ENCODE measurements around the gene OST4.

- no peak for TF ChIP-seq CTCF (IDR thresholded peaks at IDR 0.05)
- no peak for TF ChIP-seq POLR2A (IDR thresholded peaks at IDR 0.05)
Measured at GRCh38 chr2:27093430-27094352, 22.2 kb upstream of the OST4 start.

Measured in adrenal gland (tissue), 5 donors.